Caco-2 (cell line): ENCODE measurements around the gene INO80E. TPM values are rescaled to one million over a fixed set of nuclear protein-coding genes. Genes with fewer than 3 reads are reported as not detected.

ENCODE experiments used
- BruUV-seq: library from RNA; stranded (reverse); fragments of 400-500 nt; replicated peaks from 2 replicates; lab custom pipeline; 2021; lab: Mats Ljungman, UMichigan
- CTCF ChIA-PET: fragments of 300-600 bp; sonication (Branson Sonifier 250); formaldehyde crosslinking; loops from one replicate; lab custom pipeline; 2022; ENCODE audit warnings: antibody characterized with exemption; lab: Charles Lee
- POLR2A ChIA-PET: fragments of 300-600 bp; sonication (Branson Sonifier 250); formaldehyde crosslinking; loops from one replicate; lab custom pipeline; 2022; ENCODE audit warnings: antibody characterized with exemption; lab: Charles Lee
- DNase-seq, 2 experiments: peaks; one replicate each; pipeline versions ENCODE4 v3.0.0 to v3.0.0-alpha.2; 2020 to 2022
- H3K27me3 ChIP-seq: replicated peaks from 2 replicates; pipeline ENCODE4 v1.6.0; 2011; ENCODE audit warnings: low read length; ENCODE audit not compliant: control insufficient read depth, insufficient read depth
- H3K36me3 ChIP-seq: 2 replicates; pipeline ENCODE4 v1.5.1; 2011; ENCODE audit warnings: low read length; ENCODE audit not compliant: control insufficient read depth, insufficient read depth
- H3K4me1 ChIP-seq: fragments of 250-450 bp; sonication (Bioruptor Pico); 2 replicates; pipeline ENCODE4 v1.5.1; 2020; ENCODE audit warnings: mild to moderate bottlenecking
- H3K4me3 ChIP-seq: 2 replicates; pipeline ENCODE4 v1.5.1; 2011; ENCODE audit warnings: low read depth, mild to moderate bottlenecking, control low read depth, low read length
- H3K9me3 ChIP-seq: fragments of 250-450 bp; sonication (Bioruptor Pico); 2 replicates; pipeline ENCODE4 v1.5.1; 2020; ENCODE audit warnings: mild to moderate bottlenecking, moderate library complexity
- H3K27ac Mint-ChIP-seq: one replicate; pipeline ENCODE4 v1.8.0; 2022; ENCODE audit warnings: mixed read lengths; ENCODE audit not compliant: unreplicated experiment
- H3K27me3 Mint-ChIP-seq: one replicate; pipeline ENCODE4 v1.8.0; 2022; ENCODE audit warnings: mixed read lengths; ENCODE audit not compliant: insufficient read depth, unreplicated experiment
- H3K36me3 Mint-ChIP-seq: one replicate; pipeline ENCODE4 v1.8.0; 2022; ENCODE audit warnings: mild to moderate bottlenecking, mixed read lengths; ENCODE audit not compliant: insufficient read depth, unreplicated experiment
- H3K4me1 Mint-ChIP-seq: one replicate; pipeline ENCODE4 v1.8.0; 2022; ENCODE audit warnings: low read depth, mixed read lengths; ENCODE audit not compliant: unreplicated experiment
- H3K4me3 Mint-ChIP-seq: one replicate; pipeline ENCODE4 v1.8.0; 2022; ENCODE audit warnings: mild to moderate bottlenecking, moderate library complexity, mixed read lengths; ENCODE audit not compliant: unreplicated experiment
- H3K9me3 Mint-ChIP-seq: one replicate; pipeline ENCODE4 v1.8.0; 2022; ENCODE audit warnings: mixed read lengths; ENCODE audit not compliant: unreplicated experiment
- intact Hi-C: fragments of 100-400 bp; cut with micrococcal nuclease; formaldehyde crosslinking; loops from one replicate; pipeline ENCODE4 v1.10.0; 2022; ENCODE audit not compliant: unreplicated experiment
- total RNA-seq: library from RNA; stranded (reverse); gene quantifications from 2 replicates; pipeline ENCODE4 v1.2.3, GENCODE V29; 2022
- TF ChIP-seq, protein P1 (sequence below), 2 experiments: fragments of 200-600 bp in 1 of 2; IDR thresholded peaks; 1 replicate in 1 of 2; 2 replicates in 1 of 2; pipeline versions ENCODE4 v1.5.1 to v1.8.0; 2011 to 2022; ENCODE audit warnings: antibody characterized with exemption in 1 of 2, control low read depth in 1 of 2, inconsistent platforms in 1 of 2, low read depth in 1 of 2, low read length in 1 of 2, mild to moderate bottlenecking in 1 of 2, moderate library complexity in 1 of 2; ENCODE audit not compliant: insufficient read depth in 1 of 2, severe bottlenecking in 1 of 2, unreplicated experiment in 1 of 2

Gene INO80E
- total RNA-seq, 1 experiment from 2014 or later = 58.8 TPM

DNA sequence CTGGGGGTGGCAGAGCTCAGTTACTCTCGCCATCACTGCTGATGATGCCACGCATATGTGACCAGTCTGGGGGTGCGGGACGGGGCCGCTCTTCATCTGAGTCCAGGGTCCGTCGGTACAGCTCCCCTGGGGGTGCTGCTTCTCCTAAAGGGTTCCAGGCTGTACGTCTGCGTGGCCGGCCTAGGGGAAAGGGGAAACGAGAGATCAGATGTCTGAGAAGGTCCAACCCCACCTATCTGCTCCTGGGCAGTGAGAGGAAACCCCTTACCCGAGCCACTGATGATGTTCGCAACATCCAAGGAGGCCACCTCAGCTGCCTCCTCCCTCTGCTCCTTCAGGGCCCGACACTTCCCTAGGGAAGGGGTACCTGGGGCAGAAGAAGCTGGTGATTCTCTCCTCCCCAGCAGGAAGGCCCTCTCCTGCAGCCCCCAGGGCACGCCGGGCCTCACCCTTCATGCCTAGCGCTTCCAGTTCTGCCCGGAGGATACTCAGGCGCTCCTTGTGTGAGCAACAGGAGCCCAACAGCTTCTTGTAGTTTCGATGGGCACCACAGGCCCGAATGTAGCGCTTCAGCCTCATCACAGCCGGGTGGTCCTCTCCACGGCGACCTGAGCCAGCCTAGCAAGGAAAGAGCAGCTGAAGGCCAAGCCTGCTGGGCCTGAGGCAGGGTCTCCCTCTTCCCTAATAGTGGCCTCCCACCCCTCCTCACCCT is 2.7 kb upstream of the INO80E start:
- peaks cover 22% of the 10 kb centered on the region for H3K4me1 Mint-ChIP-seq
- no peaks in the 10 kb centered on the region for H3K9me3 Mint-ChIP-seq
- H3K27me3 Mint-ChIP-seq = no peaks in the 10 kb centered on the region
- intact Hi-C loops = loop anchor here (10.0 kb wide), 1 partner anchor 179 kb away; the partner anchor contains the start of genes PAGR1 and PRRT2
- Histone ChIP-seq H3K4me3 (no peak overlapping the region), H3K27me3 (no peaks in the 10 kb centered on the region), H3K9me3 (no peaks in the 10 kb centered on the region), H3K4me1 (peaks cover 11% of the 10 kb centered on the region; the same call in 1 of the 2 replicates), H3K36me3 (no peaks in the 10 kb centered on the region)
- ChIA-PET CTCF (no interaction called here), POLR2A (interaction anchor here (1.6 kb wide), 1 partner anchor 20 kb away, joined by 4 read pairs; no protein-coding TSS in a partner anchor)
- no peak for DNase-seq
- H3K27ac Mint-ChIP-seq = peak overlapping the region; percentile 65
- peaks cover 50% of the 10 kb centered on the region for H3K36me3 Mint-ChIP-seq
- TF ChIP-seq, protein P1, sequence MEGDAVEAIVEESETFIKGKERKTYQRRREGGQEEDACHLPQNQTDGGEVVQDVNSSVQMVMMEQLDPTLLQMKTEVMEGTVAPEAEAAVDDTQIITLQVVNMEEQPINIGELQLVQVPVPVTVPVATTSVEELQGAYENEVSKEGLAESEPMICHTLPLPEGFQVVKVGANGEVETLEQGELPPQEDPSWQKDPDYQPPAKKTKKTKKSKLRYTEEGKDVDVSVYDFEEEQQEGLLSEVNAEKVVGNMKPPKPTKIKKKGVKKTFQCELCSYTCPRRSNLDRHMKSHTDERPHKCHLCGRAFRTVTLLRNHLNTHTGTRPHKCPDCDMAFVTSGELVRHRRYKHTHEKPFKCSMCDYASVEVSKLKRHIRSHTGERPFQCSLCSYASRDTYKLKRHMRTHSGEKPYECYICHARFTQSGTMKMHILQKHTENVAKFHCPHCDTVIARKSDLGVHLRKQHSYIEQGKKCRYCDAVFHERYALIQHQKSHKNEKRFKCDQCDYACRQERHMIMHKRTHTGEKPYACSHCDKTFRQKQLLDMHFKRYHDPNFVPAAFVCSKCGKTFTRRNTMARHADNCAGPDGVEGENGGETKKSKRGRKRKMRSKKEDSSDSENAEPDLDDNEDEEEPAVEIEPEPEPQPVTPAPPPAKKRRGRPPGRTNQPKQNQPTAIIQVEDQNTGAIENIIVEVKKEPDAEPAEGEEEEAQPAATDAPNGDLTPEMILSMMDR (IDR thresholded peaks at IDR 0.05; ENCODE audit: insufficient read depth in 1 of 2, low read depth in 1 of 2, low read length in 1 of 2, severe bottlenecking in 1 of 2, unreplicated experiment in 1 of 2) = no peak
- no TSS peak for BruUV-seq
- H3K4me3 Mint-ChIP-seq = no peak overlapping the region

DNA sequence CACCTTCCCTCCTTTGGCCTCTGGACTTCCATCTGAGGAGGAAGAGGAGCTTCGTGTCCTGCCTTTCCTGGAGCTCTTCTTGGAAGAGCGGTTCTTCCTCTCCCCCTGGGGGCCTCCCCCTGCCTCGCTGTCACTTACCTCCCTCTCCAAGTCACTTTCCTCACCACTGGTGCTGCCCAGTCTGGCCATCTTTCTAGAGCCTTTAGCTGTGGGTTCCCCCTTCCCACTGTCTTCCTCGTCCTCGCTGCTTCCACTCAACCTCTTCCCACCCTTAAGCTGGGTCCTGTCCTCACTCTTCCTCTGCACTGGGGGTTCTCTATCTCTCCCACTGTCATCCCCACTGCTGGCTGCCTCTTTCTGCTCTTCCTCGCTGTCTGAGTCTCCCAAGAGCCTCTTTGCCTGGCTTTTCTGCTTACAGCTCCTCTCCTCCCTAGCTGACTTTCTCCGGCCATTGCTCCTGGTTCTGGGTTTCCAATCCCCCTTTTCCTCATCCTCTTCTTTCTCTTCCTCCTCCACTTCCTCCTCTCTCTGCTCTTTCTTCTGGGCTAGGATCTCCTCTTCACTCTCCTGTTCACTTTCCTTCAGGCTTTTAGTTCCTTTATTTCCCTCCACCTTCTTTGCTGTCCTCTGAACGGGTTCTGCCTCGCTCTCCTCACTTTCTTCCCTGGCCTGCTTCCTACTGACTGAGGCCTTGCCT is 2.0 kb upstream of the INO80E start:
- peaks cover 11% of the 10 kb centered on the region; the same call in 1 of the 2 replicates for H3K4me1 ChIP-seq
- H3K4me1 Mint-ChIP-seq = peaks cover 20% of the 10 kb centered on the region
- H3K27ac Mint-ChIP-seq = peak overlapping the region; percentile 65
- H3K36me3 ChIP-seq = no peaks in the 10 kb centered on the region
- no peaks in the 10 kb centered on the region for H3K9me3 ChIP-seq
- intact Hi-C loops = loop anchor here (10.0 kb wide), 1 partner anchor 179 kb away; the partner anchor contains the start of genes PAGR1 and PRRT2
- peaks cover 49% of the 10 kb centered on the region for H3K36me3 Mint-ChIP-seq
- ChIA-PET CTCF (no interaction called here), POLR2A (interaction anchor here (1.6 kb wide), 2 partner anchors 21 to 69 kb away, joined by 4 to 9 read pairs; partner anchors contain the start of gene KCTD13)
- TF ChIP-seq, protein P1 (IDR thresholded peaks at IDR 0.05; ENCODE audit: insufficient read depth in 1 of 2, low read depth in 1 of 2, low read length in 1 of 2, severe bottlenecking in 1 of 2, unreplicated experiment in 1 of 2) = no peak
- peak overlapping the region; percentile 68; the same call in 1 of the 2 replicates for H3K4me3 ChIP-seq
- no peaks in the 10 kb centered on the region for H3K27me3 ChIP-seq
- no peak for DNase-seq
- BruUV-seq = TSS peak; percentile 64
- no peaks in the 10 kb centered on the region for H3K9me3 Mint-ChIP-seq
- H3K4me3 Mint-ChIP-seq = peak overlapping the region; percentile 99
- no peaks in the 10 kb centered on the region for H3K27me3 Mint-ChIP-seq
